K562 (cell line): ENCODE data around the gene C16orf96. TPM values are rescaled to one million over a fixed set of nuclear protein-coding genes. Genes with fewer than 3 reads are reported as not detected.

Experiments
- ATAC-seq: fragments of 200-7000 bp; cut with Tn5 transposase; 3 replicates; pipeline ENCODE4 v1.9.1; 2020; ENCODE audit warnings: moderate library complexity
- BruUV-seq: library from RNA; stranded (reverse); fragments of 400-500 nt; replicated peaks from 2 replicates; lab custom pipeline; 2021; lab: Mats Ljungman, UMichigan
- CTCF ChIA-PET: fragments of 300-600 bp; formaldehyde crosslinking; extraction: SDS; loops from one replicate; lab custom pipeline; 2021; ENCODE audit warnings: low intra/inter-chr PET ratio; lab: Yijun Ruan, JAX
- POLR2A ChIA-PET: fragments of 300-600, 350-650 bp; sonication (Branson Sonifier 250); formaldehyde crosslinking; extraction: SDS; loops from one replicate; lab custom pipeline; 2021; ENCODE audit warnings: antibody characterized with exemption, inconsistent platforms; lab: Yijun Ruan, JAX
- DNase-seq, 4 experiments: peaks; one replicate each; pipeline versions ENCODE4 v3.0.0 to v3.0.0-alpha.2; 2011 to 2018; ENCODE audit warnings: low spot score in 3 of 4, mixed read lengths in 3 of 4; ENCODE audit errors: extremely low read depth in 1 of 4
- FAIRE-seq: peaks from 2 replicates; lab custom pipeline; 2011; peaks lifted over from hg19 to GRCh38; lab: Jason Lieb, UNC
- H2AFZ ChIP-seq: 2 replicates; pipeline ENCODE4 v1.6.0; 2011; ENCODE audit warnings: low read depth, low read length, control low read depth, inconsistent platforms
- H3K27ac ChIP-seq: fragments of 200-600 bp; 3 replicates; pipeline ENCODE4 v1.8.0; 2011; ENCODE audit warnings: low read depth, mild to moderate bottlenecking, control low read depth, inconsistent platforms, low read length, moderate library complexity, mixed read lengths; ENCODE audit errors: extremely low read depth
- H3K27me3 ChIP-seq, 2 experiments: fragments of 300-600 bp in 1 of 2; 2 replicates in 1 of 2; 3 replicates in 1 of 2; pipeline versions ENCODE4 v1.6.0 to v1.8.0; 2011; ENCODE audit warnings: inconsistent platforms in 2 of 2, low read length in 2 of 2, mild to moderate bottlenecking in 1 of 2, mixed read lengths in 1 of 2, moderate library complexity in 1 of 2; ENCODE audit not compliant: control insufficient read depth in 2 of 2, insufficient read depth in 2 of 2
- H3K36me3 ChIP-seq: fragments of 300-600 bp; 3 replicates; pipeline ENCODE4 v1.8.0; 2011; ENCODE audit warnings: mild to moderate bottlenecking, low read length, inconsistent platforms; ENCODE audit not compliant: control insufficient read depth, insufficient read depth
- H3K4me1 ChIP-seq, 2 experiments: fragments of 200-600 bp in 1 of 2; replicated peaks in 1 of 2; 2 replicates in 1 of 2; 3 replicates in 1 of 2; pipeline versions ENCODE4 v1.5.1 to v1.8.0; 2011; ENCODE audit warnings: inconsistent platforms in 2 of 2, low read length in 2 of 2, mild to moderate bottlenecking in 1 of 2, mixed read lengths in 1 of 2, moderate library complexity in 1 of 2; ENCODE audit not compliant: control insufficient read depth in 2 of 2, insufficient read depth in 2 of 2
- H3K4me2 ChIP-seq: 2 replicates; pipeline ENCODE4 v1.6.1; 2011; ENCODE audit warnings: low read length, control low read depth, inconsistent platforms, mixed read lengths; ENCODE audit not compliant: insufficient read depth
- H3K4me3 ChIP-seq: fragments of 200-600 bp; sonication (generic), shearing (Covaris generic); 2 replicates; pipeline ENCODE4 v1.5.1; 2016; ENCODE audit warnings: control low read depth, inconsistent platforms
- H3K79me2 ChIP-seq: fragments of 200-600 bp; 3 replicates; pipeline ENCODE4 v1.8.0; 2011; ENCODE audit warnings: low read length, inconsistent platforms; ENCODE audit not compliant: control insufficient read depth, insufficient read depth
- H3K9ac ChIP-seq, 2 experiments: 2 replicates each; pipeline versions ENCODE4 v1.6.0 to v1.6.1; 2011; ENCODE audit warnings: low read depth in 2 of 2, low read length in 2 of 2, control low read depth in 1 of 2, inconsistent platforms in 1 of 2, mild to moderate bottlenecking in 1 of 2, mixed read lengths in 1 of 2; ENCODE audit not compliant: insufficient read depth in 1 of 2
- H3K9me1 ChIP-seq: one replicate; pipeline ENCODE4 v1.6.0; 2011; ENCODE audit warnings: inconsistent platforms, mild to moderate bottlenecking, low read length, moderate library complexity; ENCODE audit not compliant: control insufficient read depth, insufficient read depth
- H3K9me3 ChIP-seq: replicated peaks from 2 replicates; pipeline ENCODE4 v1.5.1; 2011; ENCODE audit warnings: low read depth, low read length, inconsistent platforms; ENCODE audit not compliant: control insufficient read depth, insufficient read depth
- H4K20me1 ChIP-seq: replicated peaks from 2 replicates; pipeline ENCODE4 v1.6.1; 2011; ENCODE audit warnings: low read length, inconsistent platforms, mixed read lengths; ENCODE audit not compliant: control insufficient read depth, insufficient read depth
- ATF6 ChIP-seq: sonication (generic); formaldehyde crosslinking; IDR thresholded peaks from 2 replicates; pipeline ENCODE4 v1.4.0; 2020; ENCODE audit warnings: mild to moderate bottlenecking, missing genetic modification reagents
- DPF2 ChIP-seq: fragments of 450-650 bp; IDR thresholded peaks from 2 replicates; pipeline ENCODE4 v1.6.1; 2016
- ELF4 ChIP-seq: fragments of 450-650 bp; formaldehyde crosslinking; IDR thresholded peaks from 2 replicates; pipeline ENCODE4 v1.4.0; 2022; ENCODE audit warnings: missing genetic modification characterization
- GTF2A2 ChIP-seq: IDR thresholded peaks from 2 replicates; pipeline ENCODE4 v1.6.1; 2016; ENCODE audit warnings: mild to moderate bottlenecking, missing genetic modification characterization, missing compliant biosample characterization
- HDAC3 ChIP-seq: fragments of 450-650 bp; IDR thresholded peaks from 2 replicates; pipeline ENCODE4 v1.6.1; 2018; ENCODE audit warnings: borderline replicate concordance, mild to moderate bottlenecking, moderate library complexity; ENCODE audit not compliant: partially characterized antibody
- NUFIP1 ChIP-seq: fragments of 450-650 bp; IDR thresholded peaks from 2 replicates; pipeline ENCODE4 v1.6.1; 2018; ENCODE audit not compliant: partially characterized antibody
- POLR2A ChIP-seq: fragments of 450-650 bp; conservative IDR thresholded peaks from 2 replicates; pipeline ENCODE4 v1.6.1; 2016
- RFX1 ChIP-seq: fragments of 450-650 bp; IDR thresholded peaks from 2 replicates; pipeline ENCODE4 v1.6.1; 2016; ENCODE audit warnings: mild to moderate bottlenecking, moderate library complexity
- SRSF7 ChIP-seq: fragments of 200-400 bp; formaldehyde crosslinking; optimal IDR thresholded peaks from 2 replicates; pipeline ENCODE3; 2017; ENCODE audit warnings: mild to moderate bottlenecking, low read depth, low read length
- STAT5A ChIP-seq: IDR thresholded peaks from 2 replicates; pipeline ENCODE4 v1.6.1; 2012; ENCODE audit warnings: low read length, inconsistent platforms, borderline replicate concordance
- THRAP3 ChIP-seq: fragments of 450-650 bp; IDR thresholded peaks from 2 replicates; pipeline ENCODE4 v1.6.1; 2016; ENCODE audit warnings: mild to moderate bottlenecking, inconsistent platforms, borderline replicate concordance
- XRCC3 ChIP-seq: fragments of 450-650 bp; IDR thresholded peaks from 2 replicates; pipeline ENCODE4 v1.6.1; 2017; ENCODE audit warnings: mild to moderate bottlenecking, moderate library complexity
- WGBS: fragments of 100-300 bp; shearing (Covaris generic); methylation state at CpG from one replicate; pipeline ENCODE4 v1.1.6; 2016; ENCODE audit warnings: low coverage, mixed read lengths; ENCODE audit not compliant: insufficient coverage; ENCODE audit errors: missing lambda C conversion rate; 5-methylcytosine and 5-hydroxymethylcytosine counted together
- in situ Hi-C: fragments of 300-500 bp; cut with MboI; formaldehyde crosslinking; loops from 4 replicates; pipeline ENCODE4 v1.15.0; 2018; ENCODE audit warnings: inconsistent platforms, mixed read lengths
- intact Hi-C: fragments of 100-400 bp; cut with micrococcal nuclease; formaldehyde crosslinking; loops from 2 replicates; pipeline ENCODE4 v1.14.2; 2022
- polyA plus RNA-seq, 8 experiments: library from polyadenylated mRNA; depleted of rRNA in 4 of 8; stranded (reverse) in 5 of 8; unstranded in 3 of 8; fragments of >200 nt; fragmentation: Nextera tagmentation in 2 of 8; fragmentation: Illumina TruSeq in 1 of 8; extraction: Ambion mirVana in 2 of 8; extraction: Trizol in 1 of 8; gene quantifications; 2 replicates each; pipeline versions ENCODE4 v1.2.1 to v1.2.3, GENCODE V29; 2011 to 2014; ENCODE audit warnings: inconsistent platforms in 1 of 8, missing spikeins in 1 of 8
- total RNA-seq, 7 experiments: library from RNA; depleted of rRNA in 6 of 7; stranded (reverse); fragments of >200 nt in 6 of 7; fragmentation: Illumina TruSeq in 2 of 7; extraction: Trizol in 2 of 7; gene quantifications; 2 replicates each; pipeline versions ENCODE4 v1.2.1 to v1.2.3, GENCODE V29; 2011 to 2021; ENCODE audit warnings: low replicate concordance in 1 of 7

Gene C16orf96
- total and polyA plus RNA-seq, 9 of the 15 experiments (the other 6 are each of a cell fraction or from before 2014, with no cell fraction given), result not detected

- BruUV-seq, result no TSS peak
- H3K4me1 ChIP-seq, result peaks cover 0 to 14% of the 10 kb centered on the region in 2 experiments; a peak in 3 of 5 replicates
- WGBS, result 10% methylated on average over 6 of the region's 6 CpGs
Observed at GRCh38 chr16:4533490-4533889, 22.6 kb upstream of the C16orf96 start.

More at GRCh38 chr16:4533490-4533889, 22.6 kb upstream of the C16orf96 start:
- FAIRE-seq, result no peak
- no peaks in the 10 kb centered on the region for H4K20me1 ChIP-seq
- H3K27me3 ChIP-seq, result peaks cover 10 to 40% of the 10 kb centered on the region in 2 experiments; a peak in 4 of 5 replicates
- no peak overlapping the region; a peak in 1 of 4 replicates for H3K9ac ChIP-seq
- H3K27ac ChIP-seq, result no peak overlapping the region
- in situ Hi-C loops (no loop called here), intact Hi-C loops (no loop called here)
- DNase-seq, result no peak
- TF ChIP-seq ELF4 (CRISPR knock-in tag) (no peak), STAT5A (no peak), HDAC3 (no peak), ATF6 (CRISPR knock-in tag) (no peak), NUFIP1 (no peak), RFX1 (no peak), DPF2 (no peak), GTF2A2 (tag) (no peak), SRSF7 (no peak), THRAP3 (no peak), XRCC3 (no peak), POLR2A (no peak)
- no peaks in the 10 kb centered on the region for H3K36me3 ChIP-seq
- ChIA-PET CTCF (no interaction called here), POLR2A (no interaction called here)
- no peak overlapping the region for H2AFZ ChIP-seq
- H3K9me1 ChIP-seq, result no peaks in the 10 kb centered on the region
- no peaks in the 10 kb centered on the region for H3K9me3 ChIP-seq
- no peak for ATAC-seq
- no peak overlapping the region for H3K4me2 ChIP-seq
- no peak overlapping the region for H3K4me3 ChIP-seq
- no peaks in the 10 kb centered on the region for H3K79me2 ChIP-seq
